Stimulated activated CD8-positive, alpha-beta memory T cell treated with anti-CD3 and anti-CD28 coated beads, Interleukin-4, amount 100 ng/mL, for 48 hours (primary cell): ENCODE measurements around the gene MAEL.
"Not testable (repeated sequence)": the region's sequence is repeated elsewhere in the genome, so short reads cannot be mapped to it uniquely, and the experiment has no call there.

ENCODE experiments used
- DNase-seq: peaks from one replicate; pipeline ENCODE4 v3.0.0-alpha.2; 2020

The MAEL gene

GRCh38 chr1:166978821-166979220 lies 10.3 kb upstream of the MAEL start:
- no peak for DNase-seq

GRCh38 chr1:166980383-166980782 lies 8.7 kb upstream of the MAEL start:
- DNase-seq = no peak

- no peak for DNase-seq
These were observed 8.3 kb upstream of the MAEL start for GRCh38 chr1:166980818-166981217.

- DNase-seq = no peak
These were observed 7.5 kb upstream of the MAEL start for GRCh38 chr1:166981589-166981988.

- no peak for DNase-seq
These were observed 10.0 kb downstream of the MAEL start for GRCh38 chr1:166999075-166999474.

GRCh38 chr1:166999500-167000055 lies 10.5 kb downstream of the MAEL start:
- DNase-seq = no peak

GRCh38 chr1:167000546-167000945 lies 11.5 kb downstream of the MAEL start:
- no peak for DNase-seq

- no peak for DNase-seq
These were observed 13.3 kb downstream of the MAEL start for GRCh38 chr1:167002354-167002753.

GRCh38 chr1:167003711-167004110 lies 14.6 kb downstream of the MAEL start:
- DNase-seq = no peak

GRCh38 chr1:167011560-167012191 lies 22.6 kb downstream of the MAEL start:
- DNase-seq = no peak

GRCh38 chr1:167012570-167012969 lies 23.5 kb downstream of the MAEL start:
- DNase-seq = no peak

- no peak for DNase-seq
These were observed 24.2 kb downstream of the MAEL start for GRCh38 chr1:167013108-167013929.

- no peak for DNase-seq
These were observed 27.1 kb downstream of the MAEL start for GRCh38 chr1:167016100-167016750.

- no peak for DNase-seq
These were observed 33.3 kb downstream of the MAEL start for GRCh38 chr1:167022384-167022783.

- DNase-seq = not testable (repeated sequence)
These were observed 40.5 kb downstream of the MAEL start for GRCh38 chr1:167029553-167029952.

GRCh38 chr1:167033646-167034045 lies 44.6 kb downstream of the MAEL start:
- DNase-seq = no peak

GRCh38 chr1:167043752-167044488 lies 54.8 kb downstream of the MAEL start:
- peak; percentile 83 for DNase-seq

- no peak for DNase-seq
These were observed 62.8 kb downstream of the MAEL start for GRCh38 chr1:167051907-167052306.

GRCh38 chr1:167052389-167052788 lies 63.3 kb downstream of the MAEL start:
- DNase-seq = no peak

- DNase-seq = no peak
These were observed 65.5 kb downstream of the MAEL start for GRCh38 chr1:167054531-167054930.

GRCh38 chr1:167054946-167055630 lies 66.0 kb downstream of the MAEL start:
- no peak for DNase-seq

- DNase-seq = no peak
These were observed 67.6 kb downstream of the MAEL start for GRCh38 chr1:167056529-167057231.
